Heart left ventricle (tissue), 16 donors: ENCODE data around the gene NAALADL2. TPM values are rescaled to one million over a fixed set of nuclear protein-coding genes. Genes with fewer than 3 reads are reported as not detected.

ENCODE experiments used
- ATAC-seq, 4 donors: fragments of 200-7000 bp; cut with Tn5 transposase; one replicate each; pipeline ENCODE4 v1.9.1; 2020 to 2022; ENCODE audit warnings: moderate library complexity in 4 of 4, mild to moderate bottlenecking in 3 of 4, moderate number of reproducible peaks in 1 of 4
- DNase-seq, 5 donors: peaks; one replicate each; pipeline ENCODE4 v3.0.0-alpha.2; 2020
- H3K27ac ChIP-seq, 12 donors: fragments of 200-600 bp; sonication (generic) in 4 of 12; one replicate each; pipeline versions ENCODE4 v1.5.0 to v1.8.0; 2016 to 2022; ENCODE audit warnings: mild to moderate bottlenecking in 2 of 12
- H3K27me3 ChIP-seq, 9 donors: fragments of 200-600 bp; sonication (generic) in 2 of 9; one replicate each; pipeline versions ENCODE4 v1.5.1 to v1.8.0; 2016 to 2022; ENCODE audit warnings: mild to moderate bottlenecking in 3 of 9
- H3K36me3 ChIP-seq, 9 donors: fragments of 200-600 bp; sonication (generic) in 2 of 9; one replicate each; pipeline versions ENCODE4 v1.5.0 to v1.8.0; 2018 to 2022; ENCODE audit warnings: mild to moderate bottlenecking in 2 of 9
- H3K4me1 ChIP-seq, 12 donors: fragments of 200-600 bp; sonication (generic) in 4 of 12; one replicate each; pipeline versions ENCODE4 v1.5.0 to v1.8.0; 2016 to 2022; ENCODE audit warnings: mild to moderate bottlenecking in 3 of 12
- H3K4me3 ChIP-seq, 12 donors: fragments of 200-600 bp; sonication (generic) in 4 of 12; one replicate each; pipeline versions ENCODE4 v1.5.0 to v1.8.0; 2017 to 2022; ENCODE audit warnings: mild to moderate bottlenecking in 9 of 12, moderate library complexity in 4 of 12
- H3K9me3 ChIP-seq, 12 donors: fragments of 200-600 bp; sonication (generic) in 4 of 12; one replicate each; pipeline versions ENCODE4 v1.5.0 to v1.8.0; 2016 to 2022; ENCODE audit warnings: mild to moderate bottlenecking in 1 of 12
- CTCF ChIP-seq, 12 donors: fragments of 200-600 bp; sonication (generic) in 4 of 12; IDR thresholded peaks; one replicate each; pipeline versions ENCODE4 v1.5.0 to v1.8.0; 2018 to 2022; ENCODE audit warnings: antibody characterized with exemption in 12 of 12, mild to moderate bottlenecking in 5 of 12
- POLR2A ChIP-seq, 2 donors: fragments of 450-650 bp; IDR thresholded peaks; one replicate each; pipeline ENCODE4 v1.6.1; 2017; ENCODE audit warnings: antibody characterized with exemption in 2 of 2, mild to moderate bottlenecking in 2 of 2, moderate library complexity in 2 of 2
- WGBS, 4 donors: extraction: QIAGEN DNeasy Blood & Tissue Kit in 2 of 4; methylation state at CpG; one replicate each; pipeline versions ENCODE4 v1.1.5 to v1.1.7; 2013 to 2018; 5-methylcytosine and 5-hydroxymethylcytosine counted together
- intact Hi-C, 10 donors: fragments of 100-400 bp; cut with DNase I; formaldehyde crosslinking; loops; one replicate each; pipeline versions ENCODE4 v1.11.1 to v1.14.2; 2022
- polyA plus RNA-seq, 2 donors: library from polyadenylated mRNA; stranded (reverse); fragments of 200-250 nt; gene quantifications; one replicate each; pipeline ENCODE4 v1.2.3, GENCODE V29; 2013
- total RNA-seq, 9 donors: library from RNA; depleted of rRNA in 2 of 9; stranded (reverse); fragments of >200 nt in 2 of 9; fragmentation: NEBNext Ultra II Directional in 3 of 9; extraction: Animal tissue kit (Norgen Biotek cat#: 25700) in 3 of 9; gene quantifications; one replicate each; pipeline versions ENCODE4 v1.1.0 to v1.2.4, GENCODE V29; 2016 to 2023
- donor health status: ischemic (EF 13 %, LVEDD 7.1; RV severe dilation, severe dysfunction).
- donor health status: healthy with polysubstance abuse.
- donor health status: DM: no; HTN: yes; CAD: no.
- donor health status: DM: no; HTN: no; CAD: no.
- donor health status: ischemic (EF 25% LVEDD 6.9; RV normal size, moderate dysfunction).
- donor health status: ischemic (EF 25% LVEDD 5.7; RV mildly dilated, moderate dysfunction).
- donor health status: healthy.
- donor health status: DM: yes; HTN: yes; CAD: no.
- donor health status: ischemic (EF 35%, LVEDD 5.7; RV mildly dilated, moderate dysfunction).
- donor health status: nonischemic (EF 11% LVEDD 7.7; RV severe dilation, severe dysfunction).
- donor health status: DM: yes; HTN: yes; CAD: no.
- donor health status: PGD.
- donor health status: ischemic (EF 29% LVEDD 5.4; RV normal size, mild dysfunction).
- donor health status: nonischemic (EF 23%, LVEDD 6.1; RV moderate dilation, normal function).

NAALADL2 gene
- total and polyA plus RNA-seq, 11 donors = 0.23 to 8.5 (median 3.0) TPM

GRCh38 chr3:175478301-175478700, 619.2 kb downstream of the NAALADL2 start:
- no peak overlapping the region for H3K4me3 ChIP-seq

GRCh38 chr3:175479175-175479574, 620.0 kb downstream of the NAALADL2 start:
- DNase-seq (no peak), ATAC-seq (no peak)
- TF ChIP-seq POLR2A (IDR thresholded peaks at IDR 0.05) (no peak), CTCF (IDR thresholded peaks at IDR 0.05) (no peak)
- no peak overlapping the region for H3K27ac ChIP-seq
- no peaks in the 10 kb centered on the region for H3K9me3 ChIP-seq
- WGBS, 4 donors = 70 to 78% (median 71%) methylated on average over 2 of the region's 2 CpGs
- H3K27me3 ChIP-seq = no peaks in the 10 kb centered on the region
- intact Hi-C loops = no loop called here
- no peaks in the 10 kb centered on the region for H3K4me1 ChIP-seq
- no peaks in the 10 kb centered on the region for H3K36me3 ChIP-seq
- no peak overlapping the region for H3K4me3 ChIP-seq

More at GRCh38 chr3:175478301-175478700, 619.2 kb downstream of the NAALADL2 start:
- no peak overlapping the region for H3K27ac ChIP-seq
- DNase-seq (no peak), ATAC-seq (no peak)
- H3K36me3 ChIP-seq = no peaks in the 10 kb centered on the region
- no peaks in the 10 kb centered on the region for H3K27me3 ChIP-seq
- 85 to 93% (median 89%) methylated on average over 2 of the region's 2 CpGs for WGBS, 4 donors
- intact Hi-C loops = no loop called here
- H3K4me1 ChIP-seq = no peaks in the 10 kb centered on the region
- H3K9me3 ChIP-seq = no peaks in the 10 kb centered on the region
- TF ChIP-seq POLR2A (IDR thresholded peaks at IDR 0.05) = no peak
- no peak for TF ChIP-seq CTCF (IDR thresholded peaks at IDR 0.05)

DNA sequence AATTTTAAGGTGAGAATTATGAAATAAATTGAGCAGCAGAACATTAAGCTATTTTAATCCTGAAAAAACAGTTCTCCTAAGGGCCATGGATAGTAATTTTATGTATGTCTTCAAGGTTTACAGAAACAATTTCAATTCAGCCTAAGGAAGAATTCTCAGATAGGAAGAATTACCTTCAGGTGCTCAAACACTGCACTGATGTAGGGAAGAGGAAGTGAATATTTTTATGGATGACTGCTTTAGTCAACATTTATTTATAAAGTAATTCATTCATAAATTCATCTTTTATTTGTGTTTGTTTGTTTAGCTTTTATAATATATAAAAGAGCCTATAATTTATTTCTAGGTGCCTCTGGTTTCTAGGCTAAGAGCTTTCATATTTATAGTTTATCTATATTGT, 620.7 kb downstream of the NAALADL2 start:
- no peak for DNase-seq
- no peaks in the 10 kb centered on the region for H3K27me3 ChIP-seq

GRCh38 chr3:175484666-175485065, 625.5 kb downstream of the NAALADL2 start:
- Histone ChIP-seq H3K27me3 (no peaks in the 10 kb centered on the region), H3K4me1 (no peaks in the 10 kb centered on the region), H3K9me3 (no peaks in the 10 kb centered on the region), H3K36me3 (no peaks in the 10 kb centered on the region), H3K4me3 (no peak overlapping the region), H3K27ac (no peak overlapping the region)
- ATAC-seq (no peak), DNase-seq (no peak)
- 89 to 94% (median 92%) methylated on average over 2 of the region's 2 CpGs for WGBS, 4 donors
- no peak for TF ChIP-seq CTCF (IDR thresholded peaks at IDR 0.05)
- no peak for TF ChIP-seq POLR2A (IDR thresholded peaks at IDR 0.05)
- intact Hi-C loops = no loop called here

More for the DNA sequence above, 620.7 kb downstream of the NAALADL2 start:
- no peaks in the 10 kb centered on the region for H3K4me1 ChIP-seq
- intact Hi-C loops = no loop called here
- no peak for ATAC-seq
- TF ChIP-seq POLR2A (IDR thresholded peaks at IDR 0.05) (no peak), CTCF (IDR thresholded peaks at IDR 0.05) (no peak)
- H3K9me3 ChIP-seq = no peaks in the 10 kb centered on the region
- H3K27ac ChIP-seq = no peak overlapping the region
- H3K4me3 ChIP-seq = no peak overlapping the region
- H3K36me3 ChIP-seq = no peaks in the 10 kb centered on the region
